NCI-H1092 treated with DMSO at 0.1 percent for 48 hours (cell line): ENCODE measurements around the gene FAM227B.
"Not testable (repeated sequence)": the region's sequence is repeated elsewhere in the genome, so short reads cannot be mapped to it uniquely, and the experiment has no call there.

Source experiments
- DNase-seq: peaks from one replicate; lab custom pipeline; 2025; lab: John Stamatoyannopoulos, UW

FAM227B gene

GRCh38 chr15:49610157-49610918 lies 10.3 kb downstream of the FAM227B start:
- DNase-seq, result no peak

DNA sequence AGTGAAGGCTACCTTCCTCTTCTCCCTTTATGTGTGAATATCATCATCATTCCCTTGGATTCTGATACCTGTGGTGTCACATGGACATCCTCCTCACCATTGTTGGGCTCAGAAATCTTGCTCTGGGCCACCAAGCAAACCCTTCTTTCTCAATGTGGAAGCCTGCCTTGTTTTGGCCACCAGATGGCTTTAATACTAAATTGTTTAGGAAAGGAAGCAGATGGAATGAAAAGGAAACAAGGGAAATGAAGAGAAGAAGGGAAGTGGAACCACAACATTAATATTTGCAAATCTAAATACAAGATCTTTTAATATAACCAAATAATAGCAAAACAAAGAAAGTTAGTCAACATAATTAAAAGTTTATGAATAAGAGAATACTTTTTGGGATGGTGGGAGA lies 14.0 kb downstream of the FAM227B start:
- DNase-seq, result no peak

- no peak for DNase-seq
These were observed 15.0 kb downstream of the FAM227B start for GRCh38 chr15:49605588-49605987.

DNA sequence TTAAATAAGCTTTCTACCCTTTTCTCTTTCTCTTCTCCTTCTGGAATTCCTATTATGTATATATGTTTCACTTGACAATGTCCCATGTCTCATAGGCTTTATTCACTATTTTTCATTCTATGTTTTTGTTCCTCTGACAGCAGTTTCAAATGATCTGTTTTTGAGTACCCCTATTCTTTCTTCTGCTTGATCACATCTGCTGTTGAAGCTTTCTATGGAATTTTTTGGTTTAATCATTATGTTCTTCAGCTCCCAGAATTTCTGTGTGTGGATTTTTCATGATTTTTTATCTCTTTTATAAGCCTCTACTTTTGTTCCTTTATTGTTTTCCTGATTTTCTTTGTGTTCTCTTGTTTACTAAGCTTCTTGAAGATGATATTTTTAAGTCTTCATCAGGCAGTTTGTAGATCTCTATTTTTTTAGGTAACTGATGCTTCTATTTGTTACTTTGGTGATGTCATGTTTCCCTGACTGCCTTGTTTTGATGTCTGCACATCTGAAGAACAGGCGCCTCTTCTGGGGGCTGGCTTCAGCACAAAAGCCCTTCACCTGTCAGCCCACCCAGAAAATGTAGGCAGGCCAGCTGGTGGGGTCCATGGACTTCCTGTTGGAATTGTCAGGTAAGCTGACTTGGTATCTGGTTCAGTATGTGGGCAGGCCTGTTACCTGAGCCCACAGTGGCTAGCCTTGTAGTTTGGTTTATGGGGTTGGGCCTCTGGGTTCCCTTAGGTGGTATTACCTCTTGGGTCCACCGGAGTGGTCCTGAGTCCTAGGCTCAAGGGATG lies 15.8 kb downstream of the FAM227B start:
- DNase-seq, result no peak

DNA sequence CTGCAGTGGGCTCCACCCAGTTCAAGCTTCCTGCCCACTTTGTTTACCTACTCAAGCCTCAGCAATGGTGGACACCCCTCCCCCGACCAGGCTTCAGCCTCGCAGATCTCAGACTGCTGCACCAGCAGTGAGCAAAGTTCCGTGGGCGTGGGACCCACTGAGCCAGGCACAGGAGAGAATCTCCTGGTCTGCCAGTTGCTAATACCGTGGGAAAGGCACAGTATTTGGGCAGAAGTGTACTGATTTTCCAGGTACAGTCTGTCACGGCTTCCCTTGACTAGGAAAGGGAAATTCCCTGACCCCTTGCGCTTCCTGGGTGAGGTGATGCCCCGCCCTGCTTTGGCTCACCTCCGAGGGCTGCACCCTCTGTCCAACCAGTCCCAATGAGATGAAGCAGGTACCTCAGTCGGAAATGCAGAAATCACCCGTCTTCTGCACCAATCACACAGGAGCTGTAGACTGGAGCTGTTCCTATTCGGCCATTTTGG lies 27.7 kb downstream of the FAM227B start:
- DNase-seq, result not testable (repeated sequence)

GRCh38 chr15:49589030-49589429 lies 31.6 kb downstream of the FAM227B start:
- DNase-seq, result no peak

- no peak for DNase-seq
These were observed 47.2 kb downstream of the FAM227B start for GRCh38 chr15:49573421-49573820.

DNA sequence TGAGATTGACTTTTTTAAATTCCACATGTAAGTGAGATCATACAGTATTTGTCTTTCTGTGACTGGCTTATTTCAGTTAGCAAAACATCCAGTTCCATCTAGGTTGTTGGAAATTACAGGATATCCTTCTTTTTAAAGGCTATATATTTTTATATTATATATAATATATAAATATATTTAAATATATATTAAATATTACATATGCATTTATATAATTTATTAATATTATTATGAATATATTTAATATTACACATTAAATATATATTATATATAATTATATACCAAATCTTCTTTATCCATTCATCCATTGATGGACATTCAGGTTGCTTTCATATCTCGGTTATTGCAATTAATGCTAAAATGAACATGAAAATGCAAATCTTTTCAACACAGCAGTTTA lies 49.9 kb downstream of the FAM227B start:
- DNase-seq, result no peak

GRCh38 chr15:49570174-49570573 lies 50.4 kb downstream of the FAM227B start:
- no peak for DNase-seq

GRCh38 chr15:49560045-49560444 lies 60.6 kb downstream of the FAM227B start:
- no peak for DNase-seq

DNA sequence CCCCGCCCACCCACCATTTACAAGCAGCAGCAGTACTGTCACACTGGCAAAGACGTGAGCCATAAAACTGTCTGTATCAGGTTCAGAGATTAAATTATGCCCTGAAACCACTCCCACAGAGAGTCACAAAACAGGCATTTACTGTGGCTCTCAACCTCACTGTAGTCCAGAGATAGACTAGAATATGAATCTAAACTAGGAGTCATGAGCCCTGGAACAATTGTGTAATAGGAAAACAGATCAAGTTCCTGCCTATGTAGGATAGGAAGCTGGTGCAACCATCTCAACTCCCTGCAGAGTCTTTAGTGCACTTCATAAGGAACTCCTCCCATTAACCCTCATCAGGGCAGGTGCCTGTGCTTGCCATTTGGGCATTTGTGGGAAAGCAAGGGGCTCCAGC lies 61.7 kb downstream of the FAM227B start:
- DNase-seq, result no peak

- DNase-seq, result no peak
These were observed 64.2 kb downstream of the FAM227B start for GRCh38 chr15:49556437-49556836.

GRCh38 chr15:49550342-49550741 lies 70.3 kb downstream of the FAM227B start:
- DNase-seq, result not testable (repeated sequence)

- no peak for DNase-seq
These were observed 82.1 kb downstream of the FAM227B start for GRCh38 chr15:49538520-49538919.

GRCh38 chr15:49530092-49530491 lies 90.5 kb downstream of the FAM227B start:
- no peak for DNase-seq

DNA sequence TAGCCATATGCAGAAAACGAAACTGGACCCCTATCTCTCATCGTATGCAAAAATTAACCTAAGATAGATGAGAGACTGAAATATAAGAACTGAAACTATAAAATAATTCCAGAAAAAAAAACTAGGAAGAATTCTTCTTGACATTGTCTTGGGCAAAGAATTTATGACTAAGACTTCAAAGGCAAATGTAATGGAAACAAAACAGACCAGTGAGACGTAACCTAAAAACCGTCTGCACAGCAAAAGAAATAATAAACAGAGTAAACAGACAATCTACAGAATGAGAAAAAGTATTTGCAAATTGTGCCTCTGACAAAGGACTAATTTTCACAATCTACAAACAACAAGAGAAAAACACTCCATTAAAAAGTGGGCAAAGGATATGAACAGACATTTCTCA lies 92.3 kb downstream of the FAM227B start:
- no peak for DNase-seq

DNA sequence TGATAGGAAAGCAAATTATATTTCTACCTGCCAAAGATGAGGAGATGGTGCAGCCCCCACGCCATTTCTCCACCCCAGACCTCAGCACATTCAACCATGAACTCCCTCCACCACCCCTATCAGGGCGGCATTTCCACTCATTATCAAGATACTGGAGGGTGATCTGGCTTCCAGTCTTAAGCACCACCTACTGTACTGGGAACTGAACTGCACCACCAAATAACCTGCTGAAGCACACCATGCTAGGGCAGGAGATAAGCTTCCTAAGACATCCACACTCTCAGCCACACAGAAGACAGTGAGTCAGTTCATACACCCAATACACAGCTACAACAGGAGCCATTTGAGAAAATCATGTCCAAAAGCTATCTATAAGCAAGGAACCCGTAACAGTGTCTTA lies 98.8 kb downstream of the FAM227B start:
- no peak for DNase-seq

DNA sequence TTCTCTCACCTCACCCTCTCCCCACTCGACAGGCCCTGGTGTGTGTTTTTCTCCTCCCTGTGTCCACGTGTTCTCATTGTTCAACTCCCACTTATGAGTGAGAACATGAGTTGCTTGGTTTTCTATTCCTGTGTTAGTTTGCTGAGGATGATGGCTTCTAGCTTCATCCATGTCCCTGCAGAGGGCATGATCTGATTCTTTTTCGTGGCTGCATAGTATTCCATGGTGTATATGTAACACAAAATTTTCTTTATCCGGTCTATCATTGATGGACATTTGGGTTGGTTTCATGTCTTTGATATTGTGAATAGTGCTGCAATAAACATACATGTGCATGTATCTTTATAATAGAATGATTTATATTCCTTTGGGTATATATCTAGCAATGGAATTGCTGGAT lies 107.9 kb downstream of the FAM227B start:
- DNase-seq, result not testable (repeated sequence)

- DNase-seq, result no peak
These were observed 113.4 kb downstream of the FAM227B start for GRCh38 chr15:49507261-49507660.

GRCh38 chr15:49506341-49506740 lies 114.3 kb downstream of the FAM227B start:
- DNase-seq, result no peak

DNA sequence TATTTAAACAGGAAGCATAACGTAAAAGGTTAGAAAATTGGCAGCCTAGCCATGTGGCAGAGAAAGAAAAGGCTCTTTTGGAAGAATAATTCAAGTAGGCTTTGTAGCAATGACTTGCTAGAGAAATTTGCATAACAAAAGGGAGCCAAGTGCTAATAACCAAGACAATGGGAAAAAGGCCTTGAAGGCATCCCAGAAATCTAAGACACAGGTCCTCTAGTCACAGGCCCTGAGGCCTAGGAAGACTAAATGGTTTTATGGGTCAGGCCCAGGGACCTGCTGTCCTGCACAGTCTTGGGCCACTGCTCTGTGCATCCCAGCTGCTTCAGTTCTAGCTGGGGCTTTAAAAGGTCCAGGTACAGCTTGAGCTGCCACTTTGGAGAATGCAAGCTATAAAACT lies 119.0 kb downstream of the FAM227B start:
- no peak for DNase-seq

DNA sequence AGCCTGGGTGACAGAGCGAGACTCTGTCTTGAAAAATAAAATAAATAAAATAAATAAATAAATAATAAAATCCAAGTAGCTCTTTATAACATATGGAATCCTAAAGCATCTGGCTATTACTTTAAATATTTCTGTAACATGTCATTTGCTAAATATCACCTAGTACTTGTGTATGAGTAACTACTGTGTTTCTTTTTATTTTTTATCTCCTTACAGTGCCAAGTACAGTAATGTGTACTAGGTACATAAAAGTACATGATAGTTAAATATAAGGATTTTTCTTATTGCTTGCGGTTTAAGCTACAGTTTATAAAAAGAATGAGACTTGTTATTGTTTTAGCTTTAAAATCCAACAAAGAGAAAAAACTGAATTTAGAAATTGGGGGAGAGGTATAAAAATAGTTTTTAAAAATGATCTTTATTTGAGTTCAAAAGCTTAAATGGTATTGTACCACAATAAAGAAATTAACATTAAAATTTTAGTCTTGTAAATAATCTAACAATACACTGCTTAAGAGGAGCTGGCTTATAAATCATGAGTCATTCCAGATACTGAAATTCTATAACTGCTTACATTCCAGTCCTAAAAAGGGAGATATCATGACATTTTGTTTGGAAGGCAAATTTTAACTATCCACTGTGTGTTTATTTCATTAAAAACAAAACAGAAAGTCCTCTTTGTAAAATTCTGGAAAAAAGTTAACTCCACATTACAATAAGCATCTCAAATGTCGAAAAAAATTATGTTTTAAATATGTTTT lies 124.4 kb downstream of the FAM227B start:
- DNase-seq, result no peak

DNA sequence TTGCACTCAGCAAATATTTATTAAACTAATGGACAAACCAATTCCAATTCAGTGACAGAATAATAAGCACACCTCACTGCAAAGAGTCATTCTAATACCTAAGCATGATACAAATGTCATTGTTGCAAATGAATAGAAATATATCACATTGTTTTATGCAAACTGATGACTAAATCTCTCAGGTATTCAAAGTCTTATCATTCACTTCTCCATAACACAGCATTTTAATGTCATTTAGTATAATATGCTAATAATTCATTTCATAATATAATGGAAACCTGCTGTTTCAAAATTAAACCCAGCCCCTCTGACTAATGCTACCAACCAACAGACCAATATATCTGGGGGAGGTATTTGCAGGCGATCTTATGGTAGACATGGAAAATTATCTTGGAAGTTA lies 125.8 kb downstream of the FAM227B start:
- DNase-seq, result no peak
